Body of pancreas (tissue), 4 donors: ENCODE results near the gene HES2.
"Not testable (repeated sequence)": the region's sequence is repeated elsewhere in the genome, so short reads cannot be mapped to it uniquely, and the experiment has no call there.

ENCODE experiments used
- CTCF ChIP-seq, 7 experiments: fragments of 450-650 bp in 4 of 7; fragments of 200-600 bp in 3 of 7; sonication (generic) in 3 of 7; IDR thresholded peaks; one replicate each; pipeline ENCODE4 v1.5.1; 2016 to 2019; ENCODE audit warnings: antibody characterized with exemption in 7 of 7
- POLR2A ChIP-seq, 3 donors: fragments of 450-650 bp; IDR thresholded peaks; one replicate each; pipeline ENCODE4 v1.6.1; 2016; ENCODE audit warnings: antibody characterized with exemption in 3 of 3, mild to moderate bottlenecking in 2 of 3

GRCh38 chr1:6363085-6363884 lies 56.4 kb downstream of the HES2 start:
- TF ChIP-seq CTCF (IDR thresholded peaks at IDR 0.05): peak; percentile 59 to 88 (median 75)
- TF ChIP-seq POLR2A (IDR thresholded peaks at IDR 0.05): not testable (repeated sequence)
